Keratinocyte (primary cell): Measurements from ENCODE around the gene GRM1.

Source experiments
- CTCF ChIP-seq, 3 experiments: IDR thresholded peaks in 1 of 3; conservative IDR thresholded peaks in 1 of 3; optimal IDR thresholded peaks in 1 of 3; 2 replicates in 2 of 3; 3 replicates in 1 of 3; pipeline versions ENCODE3 to v1.5.1; 2011; ENCODE audit warnings: low read length in 3 of 3, mild to moderate bottlenecking in 3 of 3, moderate library complexity in 2 of 3, control low read depth in 1 of 3, inconsistent platforms in 1 of 3; ENCODE audit not compliant: insufficient read depth in 2 of 3; ENCODE audit errors: extremely low read depth in 1 of 3
- EZH2 ChIP-seq: IDR thresholded peaks from one replicate; pipeline ENCODE4 v1.6.1; 2012; ENCODE audit warnings: inconsistent platforms, mild to moderate bottlenecking, low read length, moderate library complexity

- TF ChIP-seq CTCF (optimal IDR thresholded peaks at IDR 0.05 in 1 of 3, IDR thresholded peaks at IDR 0.05 in 1 of 3, conservative IDR thresholded peaks at IDR 0.05 in 1 of 3; ENCODE audit: extremely low read depth in 1 of 3, insufficient read depth in 2 of 3, low read length in 3 of 3) (no peak), EZH2 (no peak)
Measured at GRCh38 chr6:146364816-146365594, 336.1 kb downstream of the GRM1 start.
